ENCODE data around the gene CAND2.
A peak's percentile ranks its signal among the peaks of the same experiment; 100 is the strongest.

CAND2 gene

GRCh38 chr3:12807601-12808359 lies 11.3 kb downstream of the CAND2 start:
- DNase-seq: no peak

- DNase-seq: no peak
Observed at GRCh38 chr3:12808587-12808986, 12.1 kb downstream of the CAND2 start.

- DNase-seq: no peak
Observed at GRCh38 chr3:12809001-12809400, 12.5 kb downstream of the CAND2 start.

GRCh38 chr3:12809435-12809834 lies 13.0 kb downstream of the CAND2 start:
- no peak for DNase-seq

- peak; percentile 97 for DNase-seq
Observed at GRCh38 chr3:12810013-12810780, 13.7 kb downstream of the CAND2 start.

GRCh38 chr3:12810961-12811360 lies 14.5 kb downstream of the CAND2 start:
- no peak for DNase-seq

- DNase-seq: no peak
Observed at GRCh38 chr3:12812812-12813211, 16.3 kb downstream of the CAND2 start.

- DNase-seq: no peak
Observed at GRCh38 chr3:12813967-12814366, 17.5 kb downstream of the CAND2 start.

GRCh38 chr3:12815078-12815477 lies 18.6 kb downstream of the CAND2 start:
- DNase-seq: no peak

- no peak for DNase-seq
Observed at GRCh38 chr3:12815719-12816118, 19.2 kb downstream of the CAND2 start.

- DNase-seq: no peak
Observed at GRCh38 chr3:12816521-12817342, 20.3 kb downstream of the CAND2 start.

- no peak for DNase-seq
Observed at GRCh38 chr3:12817343-12817710, 20.8 kb downstream of the CAND2 start.

- no peak for DNase-seq
Observed at GRCh38 chr3:12818273-12818672, 21.8 kb downstream of the CAND2 start.

GRCh38 chr3:12818773-12819172 lies 22.3 kb downstream of the CAND2 start:
- no peak for DNase-seq

GRCh38 chr3:12822725-12823373 lies 26.4 kb downstream of the CAND2 start:
- no peak for DNase-seq

- DNase-seq: no peak
Observed at GRCh38 chr3:12824299-12824698, 27.8 kb downstream of the CAND2 start.

GRCh38 chr3:12825156-12825555 lies 28.7 kb downstream of the CAND2 start:
- DNase-seq: no peak

- DNase-seq: no peak
Observed at GRCh38 chr3:12828751-12829150, 32.3 kb downstream of the CAND2 start.

GRCh38 chr3:12829404-12829803 lies 32.9 kb downstream of the CAND2 start:
- no peak for DNase-seq

- no peak for DNase-seq
Observed at GRCh38 chr3:12829886-12830784, 33.7 kb downstream of the CAND2 start.

GRCh38 chr3:12830785-12831156 lies 34.3 kb downstream of the CAND2 start:
- no peak for DNase-seq

- no peak for DNase-seq
Observed at GRCh38 chr3:12831301-12831866, 34.9 kb downstream of the CAND2 start.
